ENCODE measurements around the gene HLX.

HLX gene

GRCh38 chr1:220900842-220901241, 21.6 kb downstream of the HLX start:
- H3K4me3 ChIP-seq (ENCODE audit: insufficient read depth in 1 of 2, low read depth in 1 of 2, low read length in 2 of 2) = no peak overlapping the region
- H3K4me1 ChIP-seq (ENCODE audit: control insufficient read depth, insufficient read depth, low read depth, low read length) = no peaks in the 10 kb centered on the region
- no peak overlapping the region for H3K9ac ChIP-seq (ENCODE audit: low read length)
- H3K27me3 ChIP-seq (ENCODE audit: control insufficient read depth in 1 of 2, insufficient read depth in 1 of 2, low read length in 2 of 2) = peaks cover 0 to 3% of the 10 kb centered on the region in 2 experiments
- no peak overlapping the region for H2BK12ac ChIP-seq (ENCODE audit: low read length in 2 of 2)
- no peaks in the 10 kb centered on the region for H3K36me3 ChIP-seq (ENCODE audit: control insufficient read depth in 1 of 2, insufficient read depth in 2 of 2, low read depth in 1 of 2, low read length in 2 of 2)
- H3K79me1 ChIP-seq (replicated peaks; ENCODE audit: low read length, poor library complexity, severe bottlenecking) = no peaks in the 10 kb centered on the region
- no peak overlapping the region for H2AK5ac ChIP-seq (ENCODE audit: low read length, severe bottlenecking)
- no peak overlapping the region for H3K18ac ChIP-seq (ENCODE audit: low read depth in 1 of 2, low read length in 2 of 2)
- no peak overlapping the region for H3K27ac ChIP-seq (ENCODE audit: low read length, poor library complexity, severe bottlenecking)
- H4K91ac ChIP-seq (ENCODE audit: low read length) = no peak overlapping the region
- no peaks in the 10 kb centered on the region for H3K9me3 ChIP-seq (ENCODE audit: control insufficient read depth, low read length)
- DNase-seq = no peak
- H3K4me2 ChIP-seq (ENCODE audit: low read length, poor library complexity, severe bottlenecking) = no peak overlapping the region
- H4K8ac ChIP-seq (ENCODE audit: low read length) = no peak overlapping the region
- H2AFZ ChIP-seq (ENCODE audit: low read depth, low read length) = no peak overlapping the region
- no peak overlapping the region for H2BK5ac ChIP-seq (ENCODE audit: low read depth, low read length, poor library complexity, severe bottlenecking)
- no peak overlapping the region for H3K14ac ChIP-seq (ENCODE audit: low read length in 2 of 2)
- H2BK15ac ChIP-seq (ENCODE audit: low read depth, poor library complexity, severe bottlenecking) = no peak overlapping the region
- H3K23ac ChIP-seq (ENCODE audit: low read length in 2 of 2) = no peak overlapping the region
- no peak overlapping the region for H2BK120ac ChIP-seq (ENCODE audit: low read depth, low read length)
- whole genome bisulfite sequencing = 94% methylated on average over 3 of the region's 3 CpGs
- H3K4ac ChIP-seq (ENCODE audit: low read depth in 1 of 2, low read length in 2 of 2) = no peak overlapping the region

- H4K8ac ChIP-seq (ENCODE audit: low read length) = no peak overlapping the region
- H3K14ac ChIP-seq (ENCODE audit: low read length in 2 of 2) = no peak overlapping the region
- H3K36me3 ChIP-seq (ENCODE audit: control insufficient read depth in 1 of 2, insufficient read depth in 2 of 2, low read depth in 1 of 2, low read length in 2 of 2) = no peaks in the 10 kb centered on the region
- H3K4me2 ChIP-seq (ENCODE audit: low read length, poor library complexity, severe bottlenecking) = no peak overlapping the region
- H3K23ac ChIP-seq (ENCODE audit: low read length in 2 of 2) = no peak overlapping the region
- 77% methylated on average over 2 of the region's 2 CpGs for WGBS
- H3K9me3 ChIP-seq (ENCODE audit: control insufficient read depth, low read length) = no peaks in the 10 kb centered on the region
- H3K18ac ChIP-seq (ENCODE audit: low read depth in 1 of 2, low read length in 2 of 2) = no peak overlapping the region
- H2AFZ ChIP-seq (ENCODE audit: low read depth, low read length) = no peak overlapping the region
- no peaks in the 10 kb centered on the region for H3K4me1 ChIP-seq (ENCODE audit: control insufficient read depth, insufficient read depth, low read depth, low read length)
- H3K4ac ChIP-seq (ENCODE audit: low read depth in 1 of 2, low read length in 2 of 2) = no peak overlapping the region
- H2BK120ac ChIP-seq (ENCODE audit: low read depth, low read length) = no peak overlapping the region
- H4K91ac ChIP-seq (ENCODE audit: low read length) = no peak overlapping the region
- H2BK15ac ChIP-seq (ENCODE audit: low read depth, poor library complexity, severe bottlenecking) = no peak overlapping the region
- no peak overlapping the region for H2BK5ac ChIP-seq (ENCODE audit: low read depth, low read length, poor library complexity, severe bottlenecking)
- H2BK12ac ChIP-seq (ENCODE audit: low read length in 2 of 2) = no peak overlapping the region
- H3K79me1 ChIP-seq (replicated peaks; ENCODE audit: low read length, poor library complexity, severe bottlenecking) = no peaks in the 10 kb centered on the region
- H3K4me3 ChIP-seq (ENCODE audit: insufficient read depth in 1 of 2, low read depth in 1 of 2, low read length in 2 of 2) = no peak overlapping the region
- peak; percentile 14 for DNase-seq
- no peak overlapping the region for H3K9ac ChIP-seq (ENCODE audit: low read length)
- H3K27me3 ChIP-seq (ENCODE audit: control insufficient read depth in 1 of 2, insufficient read depth in 1 of 2, low read length in 2 of 2) = no peaks in the 10 kb centered on the region
- H3K27ac ChIP-seq (ENCODE audit: low read length, poor library complexity, severe bottlenecking) = no peak overlapping the region
- no peak overlapping the region for H2AK5ac ChIP-seq (ENCODE audit: low read length, severe bottlenecking)
Measured at GRCh38 chr1:220901881-220902280, 22.6 kb downstream of the HLX start.

GRCh38 chr1:220902916-220903315, 23.7 kb downstream of the HLX start:
- Histone ChIP-seq H4K8ac (ENCODE audit: low read length) (no peak overlapping the region), H3K79me1 (replicated peaks; ENCODE audit: low read length, poor library complexity, severe bottlenecking) (no peaks in the 10 kb centered on the region), H3K9ac (ENCODE audit: low read length) (no peak overlapping the region), H3K4me1 (ENCODE audit: control insufficient read depth, insufficient read depth, low read depth, low read length) (no peaks in the 10 kb centered on the region), H3K18ac (ENCODE audit: low read depth in 1 of 2, low read length in 2 of 2) (no peak overlapping the region), H3K4ac (ENCODE audit: low read depth in 1 of 2, low read length in 2 of 2) (no peak overlapping the region), H3K4me3 (ENCODE audit: insufficient read depth in 1 of 2, low read depth in 1 of 2, low read length in 2 of 2) (no peak overlapping the region), H3K36me3 (ENCODE audit: control insufficient read depth in 1 of 2, insufficient read depth in 2 of 2, low read depth in 1 of 2, low read length in 2 of 2) (no peaks in the 10 kb centered on the region), H3K4me2 (ENCODE audit: low read length, poor library complexity, severe bottlenecking) (no peak overlapping the region), H3K27ac (ENCODE audit: low read length, poor library complexity, severe bottlenecking) (no peak overlapping the region), H3K27me3 (ENCODE audit: control insufficient read depth in 1 of 2, insufficient read depth in 1 of 2, low read length in 2 of 2) (no peaks in the 10 kb centered on the region), H3K9me3 (ENCODE audit: control insufficient read depth, low read length) (no peaks in the 10 kb centered on the region), H2BK5ac (ENCODE audit: low read depth, low read length, poor library complexity, severe bottlenecking) (no peak overlapping the region), H3K23ac (ENCODE audit: low read length in 2 of 2) (no peak overlapping the region), H2AFZ (ENCODE audit: low read depth, low read length) (no peak overlapping the region), H3K14ac (ENCODE audit: low read length in 2 of 2) (no peak overlapping the region), H4K91ac (ENCODE audit: low read length) (no peak overlapping the region), H2BK15ac (ENCODE audit: low read depth, poor library complexity, severe bottlenecking) (no peak overlapping the region), H2AK5ac (ENCODE audit: low read length, severe bottlenecking) (no peak overlapping the region), H2BK12ac (ENCODE audit: low read length in 2 of 2) (no peak overlapping the region), H2BK120ac (ENCODE audit: low read depth, low read length) (no peak overlapping the region)
- 96% methylated on average over 1 of the region's 1 CpG for WGBS
- DNase-seq = peak; percentile 14

GRCh38 chr1:220904876-220905275, 25.6 kb downstream of the HLX start:
- Histone ChIP-seq H2BK120ac (ENCODE audit: low read depth, low read length) (no peak overlapping the region), H3K9ac (ENCODE audit: low read length) (no peak overlapping the region), H2BK12ac (ENCODE audit: low read length in 2 of 2) (no peak overlapping the region), H3K4ac (ENCODE audit: low read depth in 1 of 2, low read length in 2 of 2) (no peak overlapping the region), H3K23ac (ENCODE audit: low read length in 2 of 2) (no peak overlapping the region), H3K27me3 (ENCODE audit: control insufficient read depth in 1 of 2, insufficient read depth in 1 of 2, low read length in 2 of 2) (no peaks in the 10 kb centered on the region), H2AK5ac (ENCODE audit: low read length, severe bottlenecking) (no peak overlapping the region), H3K9me3 (ENCODE audit: control insufficient read depth, low read length) (no peaks in the 10 kb centered on the region), H3K4me1 (ENCODE audit: control insufficient read depth, insufficient read depth, low read depth, low read length) (no peaks in the 10 kb centered on the region), H2BK15ac (ENCODE audit: low read depth, poor library complexity, severe bottlenecking) (no peak overlapping the region), H2AFZ (ENCODE audit: low read depth, low read length) (no peak overlapping the region), H3K14ac (ENCODE audit: low read length in 2 of 2) (no peak overlapping the region), H3K79me1 (replicated peaks; ENCODE audit: low read length, poor library complexity, severe bottlenecking) (no peaks in the 10 kb centered on the region), H4K8ac (ENCODE audit: low read length) (no peak overlapping the region), H3K18ac (ENCODE audit: low read depth in 1 of 2, low read length in 2 of 2) (no peak overlapping the region), H3K4me2 (ENCODE audit: low read length, poor library complexity, severe bottlenecking) (no peak overlapping the region), H3K4me3 (ENCODE audit: insufficient read depth in 1 of 2, low read depth in 1 of 2, low read length in 2 of 2) (no peak overlapping the region), H2BK5ac (ENCODE audit: low read depth, low read length, poor library complexity, severe bottlenecking) (no peak overlapping the region), H3K27ac (ENCODE audit: low read length, poor library complexity, severe bottlenecking) (no peak overlapping the region), H3K36me3 (ENCODE audit: control insufficient read depth in 1 of 2, insufficient read depth in 2 of 2, low read depth in 1 of 2, low read length in 2 of 2) (no peaks in the 10 kb centered on the region), H4K91ac (ENCODE audit: low read length) (no peak overlapping the region)
- 97% methylated on average over 3 of the region's 3 CpGs for WGBS
- no peak for DNase-seq
